Subcutaneous adipose tissue (tissue), 4 donors: Measurements from ENCODE around the gene ACSL3. TPM values are rescaled to one million over a fixed set of nuclear protein-coding genes. Genes with fewer than 3 reads are reported as not detected.

Source experiments
- CTCF ChIP-seq: fragments of 450-650 bp; IDR thresholded peaks from one replicate; pipeline ENCODE4 v1.5.1; 2016; ENCODE audit warnings: low read depth, mild to moderate bottlenecking, control low read depth, antibody characterized with exemption, moderate library complexity
- total RNA-seq, 4 donors: library from RNA; depleted of rRNA; stranded (reverse); fragments of >200 nt; gene quantifications; one replicate each; pipeline ENCODE4 v1.1.0, GENCODE V29; 2016

ACSL3 gene
- total RNA-seq, 4 donors from 2014 or later = 40.1 to 81.8 (median 42.8) TPM

DNA sequence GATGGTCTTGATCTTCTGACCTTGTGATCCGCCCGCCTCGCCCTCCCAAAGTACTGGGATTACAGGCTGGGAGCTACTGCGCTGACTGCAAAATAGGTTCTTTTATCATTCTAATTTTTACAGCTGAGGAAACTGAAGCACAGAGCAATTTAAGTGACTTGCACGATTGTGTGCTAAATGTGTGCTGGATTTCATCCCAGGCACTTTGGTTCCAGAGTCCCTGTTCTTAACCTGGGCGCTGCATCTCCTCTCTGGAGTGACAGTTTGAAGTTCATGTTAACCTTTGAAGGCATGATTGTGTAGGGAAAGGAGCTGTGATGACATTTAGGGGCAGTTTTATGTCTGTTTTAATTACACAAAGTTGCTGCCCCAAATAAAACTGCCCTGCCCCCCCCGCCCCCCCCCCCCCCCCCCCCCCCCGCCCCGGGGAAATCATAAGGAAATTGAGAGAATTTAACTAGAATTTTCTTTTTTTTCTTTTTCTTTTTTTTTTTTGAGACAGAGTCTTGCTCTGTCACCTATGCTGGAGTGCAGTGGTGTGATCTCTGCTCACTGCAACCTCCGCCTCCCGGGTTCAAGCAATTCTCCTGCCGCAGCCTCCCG lies 5.6 kb downstream of the ACSL3 start:
- no peak for TF ChIP-seq CTCF

DNA sequence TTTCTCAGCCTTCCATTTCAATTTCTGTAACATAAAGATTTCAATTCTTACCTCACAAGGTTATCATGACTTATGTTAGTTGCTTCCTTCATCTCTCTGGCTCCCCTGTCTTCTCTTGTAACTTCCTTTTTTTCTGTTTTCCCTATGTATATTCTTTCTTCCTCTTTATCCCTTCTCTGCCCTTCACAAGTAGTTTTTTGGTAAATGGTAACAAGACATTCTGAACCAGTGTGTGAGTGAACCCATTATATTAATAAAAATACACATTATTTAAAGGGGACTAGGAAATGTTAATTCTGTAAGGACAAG lies 8.4 kb downstream of the ACSL3 start:
- TF ChIP-seq CTCF = no peak

DNA sequence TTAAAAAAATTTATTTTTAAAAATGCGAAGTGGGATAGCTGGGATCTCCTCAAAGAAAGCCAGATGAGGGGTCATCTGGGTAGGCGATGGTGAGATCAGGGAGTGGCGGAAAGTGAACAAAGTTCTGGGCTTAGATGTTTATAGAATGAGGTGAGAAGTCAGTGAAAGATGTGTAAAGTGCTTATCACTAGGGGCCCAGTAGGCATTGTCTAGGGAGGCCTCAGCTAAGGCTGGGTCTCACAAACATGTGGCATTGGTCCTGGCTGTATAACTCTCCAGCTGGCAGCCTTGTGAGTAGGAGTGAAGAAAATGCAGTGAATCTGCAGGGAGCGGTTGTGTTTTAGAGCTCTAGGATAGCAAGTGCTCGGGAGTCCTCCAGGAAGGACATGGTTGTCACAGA lies 10.5 kb downstream of the ACSL3 start:
- no peak for TF ChIP-seq CTCF

- TF ChIP-seq CTCF = no peak
Observed at GRCh38 chr2:222872551-222872950, 11.7 kb downstream of the ACSL3 start.

DNA sequence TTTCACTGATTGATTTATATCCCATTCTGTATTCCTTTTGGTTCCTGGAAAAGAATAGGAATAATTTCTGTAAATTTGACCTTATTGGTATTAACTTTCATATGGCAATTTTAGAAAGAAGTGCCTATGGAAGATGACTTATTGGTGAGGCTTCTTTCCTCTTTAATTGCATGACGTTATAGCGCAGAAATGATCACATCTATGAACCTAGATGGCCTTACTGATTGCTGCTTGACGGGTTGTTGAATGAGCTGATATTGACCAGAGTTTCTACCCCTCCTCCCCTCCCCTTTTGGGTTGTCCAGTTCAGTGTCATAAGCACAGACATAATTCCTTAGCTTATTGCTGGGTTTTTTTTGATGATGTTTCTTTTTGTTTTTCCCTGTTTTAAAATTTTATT lies 14.6 kb downstream of the ACSL3 start:
- TF ChIP-seq CTCF = no peak

DNA sequence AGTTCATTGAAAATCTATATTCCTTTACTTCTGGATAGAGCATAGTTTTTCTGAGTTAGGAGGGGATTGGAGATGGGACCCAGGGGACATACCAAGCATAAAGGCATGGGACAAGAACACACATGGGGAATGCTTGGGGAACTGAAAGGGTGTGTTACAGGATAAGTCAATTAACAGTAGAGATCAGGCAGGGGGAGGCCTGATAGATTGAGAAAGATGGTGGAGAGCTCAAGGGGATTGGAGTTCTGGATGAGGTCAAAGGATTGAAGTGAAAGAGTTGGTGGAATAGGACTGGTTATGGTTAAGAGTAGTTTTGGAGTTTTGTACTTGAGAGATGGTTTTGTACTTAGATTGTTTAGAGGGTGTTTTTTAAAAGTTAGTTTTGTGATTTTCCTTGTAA lies 16.1 kb downstream of the ACSL3 start:
- TF ChIP-seq CTCF = no peak

GRCh38 chr2:222877556-222878300 lies 16.9 kb downstream of the ACSL3 start:
- no peak for TF ChIP-seq CTCF
